ENCODE measurements around the gene PHACTR3.

DNA sequence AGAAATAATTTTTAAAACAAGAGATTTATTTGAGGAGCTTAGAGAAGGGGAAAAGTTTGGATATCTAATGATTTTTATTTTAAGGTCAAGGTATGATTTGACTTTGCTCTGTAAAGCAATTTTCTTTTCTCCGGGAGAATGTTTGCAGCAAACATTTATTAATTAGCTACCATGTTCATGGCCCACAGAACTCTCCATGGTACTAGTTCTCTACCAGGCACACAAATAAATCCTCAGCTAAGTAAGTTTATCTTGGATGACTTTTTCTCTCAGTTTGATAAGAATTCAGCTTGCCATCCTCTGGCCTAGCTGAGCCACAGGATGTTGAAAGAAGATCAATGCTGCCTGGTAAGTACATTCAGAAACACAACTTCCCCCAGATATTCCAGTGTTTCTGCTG lies 94.3 kb downstream of the PHACTR3 start:
- TF ChIP-seq, protein P1, sequence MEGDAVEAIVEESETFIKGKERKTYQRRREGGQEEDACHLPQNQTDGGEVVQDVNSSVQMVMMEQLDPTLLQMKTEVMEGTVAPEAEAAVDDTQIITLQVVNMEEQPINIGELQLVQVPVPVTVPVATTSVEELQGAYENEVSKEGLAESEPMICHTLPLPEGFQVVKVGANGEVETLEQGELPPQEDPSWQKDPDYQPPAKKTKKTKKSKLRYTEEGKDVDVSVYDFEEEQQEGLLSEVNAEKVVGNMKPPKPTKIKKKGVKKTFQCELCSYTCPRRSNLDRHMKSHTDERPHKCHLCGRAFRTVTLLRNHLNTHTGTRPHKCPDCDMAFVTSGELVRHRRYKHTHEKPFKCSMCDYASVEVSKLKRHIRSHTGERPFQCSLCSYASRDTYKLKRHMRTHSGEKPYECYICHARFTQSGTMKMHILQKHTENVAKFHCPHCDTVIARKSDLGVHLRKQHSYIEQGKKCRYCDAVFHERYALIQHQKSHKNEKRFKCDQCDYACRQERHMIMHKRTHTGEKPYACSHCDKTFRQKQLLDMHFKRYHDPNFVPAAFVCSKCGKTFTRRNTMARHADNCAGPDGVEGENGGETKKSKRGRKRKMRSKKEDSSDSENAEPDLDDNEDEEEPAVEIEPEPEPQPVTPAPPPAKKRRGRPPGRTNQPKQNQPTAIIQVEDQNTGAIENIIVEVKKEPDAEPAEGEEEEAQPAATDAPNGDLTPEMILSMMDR (IDR thresholded peaks at IDR 0.05; ENCODE audit: insufficient read depth, low read depth, low read length): no peak
- TF ChIP-seq EZH2 (IDR thresholded peaks at IDR 0.05; ENCODE audit: insufficient read depth, low read length): no peak

Measured in astrocyte (in vitro differentiated cells and primary cell).